GM12878 (cell line): ENCODE results near the gene EED. TPM values are rescaled to one million over a fixed set of nuclear protein-coding genes. Genes with fewer than 3 reads are reported as not detected.

Source experiments
- ATF7 ChIP-seq: fragments of 450-650 bp; IDR thresholded peaks from 2 replicates; pipeline ENCODE4 v1.6.1; 2016; ENCODE audit warnings: low read depth, mild to moderate bottlenecking
- BMI1 ChIP-seq: fragments of 450-650 bp; IDR thresholded peaks from 2 replicates; pipeline ENCODE4 v1.6.1; 2016; ENCODE audit warnings: mild to moderate bottlenecking, moderate library complexity, borderline replicate concordance
- CEBPB ChIP-seq, 2 experiments: fragments of 150-350 bp in 1 of 2; IDR thresholded peaks; 2 replicates each; pipeline ENCODE4 v1.6.1; 2012 to 2014; ENCODE audit warnings: low read depth in 2 of 2, low read length in 2 of 2, borderline replicate concordance in 1 of 2, inconsistent platforms in 1 of 2
- E2F8 ChIP-seq: fragments of 450-650 bp; IDR thresholded peaks from 2 replicates; pipeline ENCODE4 v1.6.1; 2018; ENCODE audit warnings: mild to moderate bottlenecking, low read depth, moderate library complexity; ENCODE audit not compliant: partially characterized antibody
- GATAD2B ChIP-seq: fragments of 450-650 bp; conservative IDR thresholded peaks from 2 replicates; pipeline ENCODE4 v1.6.1; 2017; ENCODE audit warnings: low read depth, mild to moderate bottlenecking, moderate library complexity
- JUND ChIP-seq: IDR thresholded peaks from 2 replicates; pipeline ENCODE4 v1.6.1; 2012; ENCODE audit warnings: low read depth, mild to moderate bottlenecking, low read length, improper control_type of control experiment, moderate library complexity
- MAX ChIP-seq: IDR thresholded peaks from 2 replicates; pipeline ENCODE4 v1.6.1; 2012; ENCODE audit warnings: low read depth, low read length, improper control_type of control experiment
- MLLT1 ChIP-seq: fragments of 450-650 bp; IDR thresholded peaks from 2 replicates; pipeline ENCODE4 v1.6.1; 2016; ENCODE audit warnings: mild to moderate bottlenecking
- PML ChIP-seq: IDR thresholded peaks from 2 replicates; pipeline ENCODE4 v1.6.1; 2012; ENCODE audit warnings: low read length, inconsistent platforms
- POLR2A ChIP-seq: IDR thresholded peaks from 2 replicates; pipeline ENCODE4 v1.6.1; 2011; ENCODE audit warnings: low read depth, mild to moderate bottlenecking, low read length
- RELB ChIP-seq: fragments of 450-650 bp; IDR thresholded peaks from 2 replicates; pipeline ENCODE4 v1.6.1; 2017; ENCODE audit warnings: low read depth, mild to moderate bottlenecking, moderate library complexity
- SKIL ChIP-seq: fragments of 450-650 bp; IDR thresholded peaks from 2 replicates; pipeline ENCODE4 v1.6.1; 2017; ENCODE audit warnings: mild to moderate bottlenecking, low read depth, inconsistent platforms; ENCODE audit not compliant: poor library complexity, severe bottlenecking
- STAT3 ChIP-seq: IDR thresholded peaks from 2 replicates; pipeline ENCODE4 v1.6.1; 2011; ENCODE audit warnings: low read depth, low read length, improper control_type of control experiment
- TCF3 ChIP-seq: IDR thresholded peaks from 2 replicates; pipeline ENCODE4 v1.6.1; 2012; ENCODE audit warnings: low read depth, mild to moderate bottlenecking, low read length, borderline replicate concordance; ENCODE audit not compliant: insufficient read depth
- ZNF274 ChIP-seq: IDR thresholded peaks from one replicate; pipeline ENCODE4 v1.8.0; 2011; ENCODE audit not compliant: insufficient read length, insufficient read depth
- ZSCAN29 ChIP-seq: fragments of 450-650 bp; IDR thresholded peaks from 2 replicates; pipeline ENCODE4 v1.6.1; 2017; ENCODE audit warnings: mild to moderate bottlenecking, moderate library complexity
- polyA plus RNA-seq, 11 experiments: library from polyadenylated mRNA; depleted of rRNA in 4 of 11; unstranded in 6 of 11; stranded (reverse) in 5 of 11; fragments of >200 nt; fragmentation: Nextera tagmentation in 4 of 11; fragmentation: Illumina TruSeq in 1 of 11; extraction: Ambion mirVana in 4 of 11; extraction: Trizol in 1 of 11; gene quantifications; 1 replicate in 1 of 11; 2 replicates in 10 of 11; pipeline versions ENCODE4 v1.2.1 to v1.2.3, GENCODE V29; 2011 to 2016; ENCODE audit warnings: inconsistent platforms in 2 of 11, missing spikeins in 2 of 11, low read depth in 1 of 11
- total RNA-seq, 4 experiments: library from RNA; depleted of rRNA in 3 of 4; stranded (reverse); fragments of >200 nt in 3 of 4; fragmentation: Illumina TruSeq in 1 of 4; extraction: Trizol in 1 of 4; gene quantifications; 2 replicates each; pipeline versions ENCODE4 v1.2.1 to v1.2.3, GENCODE V29; 2013 to 2021

EED gene
- total and polyA plus RNA-seq, 10 of the 15 experiments (the other 5 are each of a cell fraction or from before 2014, with no cell fraction given) = 41.5 to 140 (median 72.2) TPM

GRCh38 chr11:86219311-86220193 lies 25.0 kb upstream of the EED start (continued):
- TF ChIP-seq BMI1 (peak; percentile 84), MAX (no peak), CEBPB (IDR thresholded peaks at IDR 0.05; ENCODE audit: borderline replicate concordance in 1 of 2, low read depth in 2 of 2, low read length in 2 of 2) (peak in 1 of 2 experiments; percentile 55; a peak in 1 of 4 replicates), STAT3 (no peak), GATAD2B (peak; percentile 89; the same call in 1 of the 2 replicates), TCF3 (peak; percentile 96), ATF7 (peak; percentile 64), RELB (peak; percentile 88), POLR2A (no peak), ZNF274 (no peak), JUND (0 out of 2 replicates have a peak, but pooled peaks have one; percentile 56), SKIL (peak; percentile 91), E2F8 (no peak), PML (peak; percentile 60; the same call in 1 of the 2 replicates), ZSCAN29 (no peak), MLLT1 (0 out of 2 replicates have a peak, but pooled peaks have one; percentile 35)
